NCI-H82 treated with DMSO at 0.1 percent for 48 hours (cell line): Measurements from ENCODE around the gene NYNRIN.

Experiments used
- DNase-seq: peaks from one replicate; lab custom pipeline; 2025; ENCODE audit not compliant: unreplicated experiment; lab: John Stamatoyannopoulos, UW

NYNRIN gene

GRCh38 chr14:24414077-24414476 is 15.3 kb downstream of the NYNRIN start:
- DNase-seq, result no peak

GRCh38 chr14:24414732-24415420 is 16.1 kb downstream of the NYNRIN start:
- no peak for DNase-seq

GRCh38 chr14:24415421-24416253 is 16.8 kb downstream of the NYNRIN start:
- no peak for DNase-seq

GRCh38 chr14:24416254-24416931 is 17.6 kb downstream of the NYNRIN start:
- DNase-seq, result no peak

GRCh38 chr14:24416932-24417619 is 18.3 kb downstream of the NYNRIN start:
- no peak for DNase-seq

- no peak for DNase-seq
These were observed 19.2 kb downstream of the NYNRIN start for GRCh38 chr14:24417832-24418491.

GRCh38 chr14:24418492-24418873 is 19.7 kb downstream of the NYNRIN start:
- no peak for DNase-seq

- DNase-seq, result no peak
These were observed 23.5 kb downstream of the NYNRIN start for GRCh38 chr14:24422261-24422660.

GRCh38 chr14:24422694-24423601 is 24.1 kb downstream of the NYNRIN start:
- no peak for DNase-seq

GRCh38 chr14:24425704-24426103 is 26.9 kb downstream of the NYNRIN start:
- DNase-seq, result no peak

- no peak for DNase-seq
These were observed 27.5 kb downstream of the NYNRIN start for GRCh38 chr14:24426150-24426911.

GRCh38 chr14:24426912-24427536 is 28.2 kb downstream of the NYNRIN start:
- no peak for DNase-seq

GRCh38 chr14:24427537-24428508 is 29.0 kb downstream of the NYNRIN start:
- DNase-seq, result no peak

- DNase-seq, result no peak
These were observed 30.0 kb downstream of the NYNRIN start for GRCh38 chr14:24428628-24429394.

GRCh38 chr14:24429395-24430142 is 30.8 kb downstream of the NYNRIN start, which contains the start of the genes CBLN3 and KHNYN:
Gene CBLN3 (minus strand): TSS chr14:24429668. CDS start chr14:24429054, 614 bp downstream.
Gene KHNYN (plus strand): TSS chr14:24429954. CDS start chr14:24430731, 777 bp downstream.
- DNase-seq, result peak; percentile 50
